Measurements from ENCODE around the gene MLF1. TPM values are rescaled to one million over a fixed set of nuclear protein-coding genes. Genes with fewer than 3 reads are reported as not detected.

The MLF1 gene
- total RNA-seq, 1 experiment from 2014 or later, result 22.3 TPM

DNA sequence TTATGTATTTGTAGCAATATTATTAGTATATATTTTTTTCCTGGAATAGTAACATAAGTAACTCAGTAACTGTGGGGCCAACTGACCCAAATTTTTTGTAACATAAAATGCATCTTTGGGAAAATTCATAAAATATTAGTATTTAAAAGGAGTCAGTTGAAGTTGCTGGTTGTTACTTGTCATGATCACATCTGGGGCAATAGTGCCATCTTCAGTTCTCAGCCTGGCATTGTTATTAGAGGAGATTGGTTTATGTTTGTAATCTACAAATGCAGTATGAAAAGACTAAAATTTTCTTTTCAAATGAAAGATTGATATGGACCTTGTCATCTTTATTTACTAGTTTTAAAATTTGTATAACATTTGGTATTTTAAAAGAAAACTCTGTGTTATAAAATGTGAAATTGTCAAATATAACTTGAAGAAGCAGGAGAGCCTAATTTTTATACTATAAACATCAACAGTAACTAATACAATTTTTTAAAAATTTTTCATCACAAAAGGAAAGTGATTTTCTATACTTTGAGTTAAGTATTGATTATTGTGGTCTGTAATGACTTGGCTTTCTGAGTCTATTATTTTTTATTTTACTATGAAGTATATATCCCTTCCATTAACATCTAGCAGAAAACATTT is 38.8 kb upstream of the MLF1 start:
- Mint-ChIP-seq H3K4me3 (no peak overlapping the region), H3K9me3 (no peaks in the 10 kb centered on the region), H3K4me1 (0 out of 2 replicates have a peak, but pooled peaks cover 2% of the 10 kb centered on the region), H3K27me3 (ENCODE audit: low read depth) (no peaks in the 10 kb centered on the region), H3K36me3 (no peaks in the 10 kb centered on the region), H3K27ac (no peak overlapping the region)
- ChIA-PET CTCF (interaction anchor here (0.6 to 1.1 kb wide), 4 partner anchors 13 to 1000 kb away, joined by 3 to 6 read pairs (median 4); no protein-coding TSS in a partner anchor), POLR2A (no interaction called here)
- no peak for ATAC-seq
- no peak for TF ChIP-seq NFE2L1 (CRISPR knock-in tag; IDR thresholded peaks at IDR 0.05)
- TF ChIP-seq, protein P1, sequence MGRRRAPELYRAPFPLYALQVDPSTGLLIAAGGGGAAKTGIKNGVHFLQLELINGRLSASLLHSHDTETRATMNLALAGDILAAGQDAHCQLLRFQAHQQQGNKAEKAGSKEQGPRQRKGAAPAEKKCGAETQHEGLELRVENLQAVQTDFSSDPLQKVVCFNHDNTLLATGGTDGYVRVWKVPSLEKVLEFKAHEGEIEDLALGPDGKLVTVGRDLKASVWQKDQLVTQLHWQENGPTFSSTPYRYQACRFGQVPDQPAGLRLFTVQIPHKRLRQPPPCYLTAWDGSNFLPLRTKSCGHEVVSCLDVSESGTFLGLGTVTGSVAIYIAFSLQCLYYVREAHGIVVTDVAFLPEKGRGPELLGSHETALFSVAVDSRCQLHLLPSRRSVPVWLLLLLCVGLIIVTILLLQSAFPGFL (CRISPR knock-in tag; IDR thresholded peaks at IDR 0.05; ENCODE audit: borderline replicate concordance), result no peak
- TF ChIP-seq, protein P2, sequence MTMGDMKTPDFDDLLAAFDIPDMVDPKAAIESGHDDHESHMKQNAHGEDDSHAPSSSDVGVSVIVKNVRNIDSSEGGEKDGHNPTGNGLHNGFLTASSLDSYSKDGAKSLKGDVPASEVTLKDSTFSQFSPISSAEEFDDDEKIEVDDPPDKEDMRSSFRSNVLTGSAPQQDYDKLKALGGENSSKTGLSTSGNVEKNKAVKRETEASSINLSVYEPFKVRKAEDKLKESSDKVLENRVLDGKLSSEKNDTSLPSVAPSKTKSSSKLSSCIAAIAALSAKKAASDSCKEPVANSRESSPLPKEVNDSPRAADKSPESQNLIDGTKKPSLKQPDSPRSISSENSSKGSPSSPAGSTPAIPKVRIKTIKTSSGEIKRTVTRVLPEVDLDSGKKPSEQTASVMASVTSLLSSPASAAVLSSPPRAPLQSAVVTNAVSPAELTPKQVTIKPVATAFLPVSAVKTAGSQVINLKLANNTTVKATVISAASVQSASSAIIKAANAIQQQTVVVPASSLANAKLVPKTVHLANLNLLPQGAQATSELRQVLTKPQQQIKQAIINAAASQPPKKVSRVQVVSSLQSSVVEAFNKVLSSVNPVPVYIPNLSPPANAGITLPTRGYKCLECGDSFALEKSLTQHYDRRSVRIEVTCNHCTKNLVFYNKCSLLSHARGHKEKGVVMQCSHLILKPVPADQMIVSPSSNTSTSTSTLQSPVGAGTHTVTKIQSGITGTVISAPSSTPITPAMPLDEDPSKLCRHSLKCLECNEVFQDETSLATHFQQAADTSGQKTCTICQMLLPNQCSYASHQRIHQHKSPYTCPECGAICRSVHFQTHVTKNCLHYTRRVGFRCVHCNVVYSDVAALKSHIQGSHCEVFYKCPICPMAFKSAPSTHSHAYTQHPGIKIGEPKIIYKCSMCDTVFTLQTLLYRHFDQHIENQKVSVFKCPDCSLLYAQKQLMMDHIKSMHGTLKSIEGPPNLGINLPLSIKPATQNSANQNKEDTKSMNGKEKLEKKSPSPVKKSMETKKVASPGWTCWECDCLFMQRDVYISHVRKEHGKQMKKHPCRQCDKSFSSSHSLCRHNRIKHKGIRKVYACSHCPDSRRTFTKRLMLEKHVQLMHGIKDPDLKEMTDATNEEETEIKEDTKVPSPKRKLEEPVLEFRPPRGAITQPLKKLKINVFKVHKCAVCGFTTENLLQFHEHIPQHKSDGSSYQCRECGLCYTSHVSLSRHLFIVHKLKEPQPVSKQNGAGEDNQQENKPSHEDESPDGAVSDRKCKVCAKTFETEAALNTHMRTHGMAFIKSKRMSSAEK (CRISPR knock-in tag; IDR thresholded peaks at IDR 0.05; ENCODE audit: borderline replicate concordance), result no peak
- TF ChIP-seq, protein P3, sequence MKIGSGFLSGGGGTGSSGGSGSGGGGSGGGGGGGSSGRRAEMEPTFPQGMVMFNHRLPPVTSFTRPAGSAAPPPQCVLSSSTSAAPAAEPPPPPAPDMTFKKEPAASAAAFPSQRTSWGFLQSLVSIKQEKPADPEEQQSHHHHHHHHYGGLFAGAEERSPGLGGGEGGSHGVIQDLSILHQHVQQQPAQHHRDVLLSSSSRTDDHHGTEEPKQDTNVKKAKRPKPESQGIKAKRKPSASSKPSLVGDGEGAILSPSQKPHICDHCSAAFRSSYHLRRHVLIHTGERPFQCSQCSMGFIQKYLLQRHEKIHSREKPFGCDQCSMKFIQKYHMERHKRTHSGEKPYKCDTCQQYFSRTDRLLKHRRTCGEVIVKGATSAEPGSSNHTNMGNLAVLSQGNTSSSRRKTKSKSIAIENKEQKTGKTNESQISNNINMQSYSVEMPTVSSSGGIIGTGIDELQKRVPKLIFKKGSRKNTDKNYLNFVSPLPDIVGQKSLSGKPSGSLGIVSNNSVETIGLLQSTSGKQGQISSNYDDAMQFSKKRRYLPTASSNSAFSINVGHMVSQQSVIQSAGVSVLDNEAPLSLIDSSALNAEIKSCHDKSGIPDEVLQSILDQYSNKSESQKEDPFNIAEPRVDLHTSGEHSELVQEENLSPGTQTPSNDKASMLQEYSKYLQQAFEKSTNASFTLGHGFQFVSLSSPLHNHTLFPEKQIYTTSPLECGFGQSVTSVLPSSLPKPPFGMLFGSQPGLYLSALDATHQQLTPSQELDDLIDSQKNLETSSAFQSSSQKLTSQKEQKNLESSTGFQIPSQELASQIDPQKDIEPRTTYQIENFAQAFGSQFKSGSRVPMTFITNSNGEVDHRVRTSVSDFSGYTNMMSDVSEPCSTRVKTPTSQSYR (CRISPR knock-in tag; IDR thresholded peaks at IDR 0.05), result no peak
- no peak for DNase-seq (ENCODE audit: low spot score)

DNA sequence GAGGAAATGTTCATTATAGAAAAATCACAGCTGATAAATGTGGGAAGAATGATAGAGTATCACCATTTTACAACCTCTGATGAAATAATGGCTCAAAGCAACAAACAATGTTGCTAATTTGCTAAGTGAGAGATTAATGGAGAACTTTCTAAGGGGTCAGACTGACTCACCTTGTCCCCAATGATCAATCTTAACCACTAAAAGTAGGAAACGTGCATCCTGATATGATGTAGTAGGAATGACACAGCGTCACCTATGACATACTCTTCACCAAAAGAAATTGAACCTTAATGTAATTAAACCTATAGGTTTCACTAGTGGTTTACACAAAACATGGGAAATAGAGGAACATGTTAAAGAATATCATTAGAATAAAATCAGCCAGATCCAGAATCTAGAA is 35.1 kb upstream of the MLF1 start:
- CTCF ChIA-PET, result no interaction called here
- H3K4me1 Mint-ChIP-seq, result 0 out of 2 replicates have a peak, but pooled peaks cover 2% of the 10 kb centered on the region
- H3K27ac Mint-ChIP-seq, result no peak overlapping the region
- no peak for DNase-seq (ENCODE audit: low spot score)
- no peaks in the 10 kb centered on the region for H3K9me3 Mint-ChIP-seq
- no peaks in the 10 kb centered on the region for H3K27me3 Mint-ChIP-seq (ENCODE audit: low read depth)
- H3K4me3 Mint-ChIP-seq, result no peak overlapping the region
- no peaks in the 10 kb centered on the region for H3K36me3 Mint-ChIP-seq
- POLR2A ChIA-PET, result no interaction called here
- ATAC-seq, result no peak
- TF ChIP-seq TEAD4 (CRISPR knock-in tag; IDR thresholded peaks at IDR 0.05) (no peak), RORB (CRISPR knock-in tag; IDR thresholded peaks at IDR 0.05) (no peak), ETV6 (CRISPR knock-in tag; IDR thresholded peaks at IDR 0.05) (no peak), ZNF416 (CRISPR knock-in tag; IDR thresholded peaks at IDR 0.05) (no peak), GABPB1 (CRISPR knock-in tag; IDR thresholded peaks at IDR 0.05) (no peak), CREB1 (CRISPR knock-in tag; IDR thresholded peaks at IDR 0.05) (no peak), ZNF121 (CRISPR knock-in tag; IDR thresholded peaks at IDR 0.05) (no peak), NFYB (CRISPR knock-in tag; conservative IDR thresholded peaks at IDR 0.05; ENCODE audit: low read depth) (no peak)
- TF ChIP-seq, protein P4, sequence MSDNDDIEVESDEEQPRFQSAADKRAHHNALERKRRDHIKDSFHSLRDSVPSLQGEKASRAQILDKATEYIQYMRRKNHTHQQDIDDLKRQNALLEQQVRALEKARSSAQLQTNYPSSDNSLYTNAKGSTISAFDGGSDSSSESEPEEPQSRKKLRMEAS (CRISPR knock-in tag; IDR thresholded peaks at IDR 0.05), result no peak
- TF ChIP-seq, protein P5, sequence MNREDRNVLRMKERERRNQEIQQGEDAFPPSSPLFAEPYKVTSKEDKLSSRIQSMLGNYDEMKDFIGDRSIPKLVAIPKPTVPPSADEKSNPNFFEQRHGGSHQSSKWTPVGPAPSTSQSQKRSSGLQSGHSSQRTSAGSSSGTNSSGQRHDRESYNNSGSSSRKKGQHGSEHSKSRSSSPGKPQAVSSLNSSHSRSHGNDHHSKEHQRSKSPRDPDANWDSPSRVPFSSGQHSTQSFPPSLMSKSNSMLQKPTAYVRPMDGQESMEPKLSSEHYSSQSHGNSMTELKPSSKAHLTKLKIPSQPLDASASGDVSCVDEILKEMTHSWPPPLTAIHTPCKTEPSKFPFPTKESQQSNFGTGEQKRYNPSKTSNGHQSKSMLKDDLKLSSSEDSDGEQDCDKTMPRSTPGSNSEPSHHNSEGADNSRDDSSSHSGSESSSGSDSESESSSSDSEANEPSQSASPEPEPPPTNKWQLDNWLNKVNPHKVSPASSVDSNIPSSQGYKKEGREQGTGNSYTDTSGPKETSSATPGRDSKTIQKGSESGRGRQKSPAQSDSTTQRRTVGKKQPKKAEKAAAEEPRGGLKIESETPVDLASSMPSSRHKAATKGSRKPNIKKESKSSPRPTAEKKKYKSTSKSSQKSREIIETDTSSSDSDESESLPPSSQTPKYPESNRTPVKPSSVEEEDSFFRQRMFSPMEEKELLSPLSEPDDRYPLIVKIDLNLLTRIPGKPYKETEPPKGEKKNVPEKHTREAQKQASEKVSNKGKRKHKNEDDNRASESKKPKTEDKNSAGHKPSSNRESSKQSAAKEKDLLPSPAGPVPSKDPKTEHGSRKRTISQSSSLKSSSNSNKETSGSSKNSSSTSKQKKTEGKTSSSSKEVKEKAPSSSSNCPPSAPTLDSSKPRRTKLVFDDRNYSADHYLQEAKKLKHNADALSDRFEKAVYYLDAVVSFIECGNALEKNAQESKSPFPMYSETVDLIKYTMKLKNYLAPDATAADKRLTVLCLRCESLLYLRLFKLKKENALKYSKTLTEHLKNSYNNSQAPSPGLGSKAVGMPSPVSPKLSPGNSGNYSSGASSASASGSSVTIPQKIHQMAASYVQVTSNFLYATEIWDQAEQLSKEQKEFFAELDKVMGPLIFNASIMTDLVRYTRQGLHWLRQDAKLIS (CRISPR knock-in tag; IDR thresholded peaks at IDR 0.05; ENCODE audit: borderline replicate concordance), result no peak
- TF ChIP-seq, protein P3 (CRISPR knock-in tag; IDR thresholded peaks at IDR 0.05), result no peak
- TF ChIP-seq, protein P6, sequence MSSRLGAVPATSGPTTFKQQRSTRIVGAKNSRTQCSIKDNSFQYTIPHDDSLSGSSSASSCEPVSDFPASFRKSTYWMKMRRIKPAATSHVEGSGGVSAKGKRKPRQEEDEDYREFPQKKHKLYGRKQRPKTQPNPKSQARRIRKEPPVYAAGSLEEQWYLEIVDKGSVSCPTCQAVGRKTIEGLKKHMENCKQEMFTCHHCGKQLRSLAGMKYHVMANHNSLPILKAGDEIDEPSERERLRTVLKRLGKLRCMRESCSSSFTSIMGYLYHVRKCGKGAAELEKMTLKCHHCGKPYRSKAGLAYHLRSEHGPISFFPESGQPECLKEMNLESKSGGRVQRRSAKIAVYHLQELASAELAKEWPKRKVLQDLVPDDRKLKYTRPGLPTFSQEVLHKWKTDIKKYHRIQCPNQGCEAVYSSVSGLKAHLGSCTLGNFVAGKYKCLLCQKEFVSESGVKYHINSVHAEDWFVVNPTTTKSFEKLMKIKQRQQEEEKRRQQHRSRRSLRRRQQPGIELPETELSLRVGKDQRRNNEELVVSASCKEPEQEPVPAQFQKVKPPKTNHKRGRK (CRISPR knock-in tag; IDR thresholded peaks at IDR 0.05; ENCODE audit: borderline replicate concordance), result no peak

All from WTC11 (cell line).